Keratinocyte (primary cell): ENCODE data around the gene NALCN. TPM values are rescaled to one million over a fixed set of nuclear protein-coding genes. Genes with fewer than 3 reads are reported as not detected.

ENCODE experiments used
- DNase-seq: peaks from one replicate; pipeline ENCODE4 v3.0.0-alpha.2; 2011; ENCODE audit warnings: low read depth, missing footprints, low spot score
- FAIRE-seq: peaks from 2 replicates; lab custom pipeline; 2011; peaks lifted over from hg19 to GRCh38; lab: Jason Lieb, UNC
- H2AFZ ChIP-seq: 2 replicates; pipeline ENCODE4 v1.6.0; 2012; ENCODE audit warnings: low read length, control low read depth, inconsistent platforms; ENCODE audit not compliant: control insufficient read depth
- H3K27ac ChIP-seq: 2 replicates; pipeline ENCODE4 v1.5.1; 2011; ENCODE audit warnings: low read length; ENCODE audit not compliant: control insufficient read depth, insufficient read depth
- H3K27me3 ChIP-seq: 3 replicates; pipeline ENCODE4 v1.6.0; 2011; ENCODE audit warnings: low read length; ENCODE audit not compliant: control insufficient read depth, insufficient read depth; ENCODE audit errors: extremely low read depth
- H3K36me3 ChIP-seq, 2 experiments: 2 replicates in 1 of 2; 3 replicates in 1 of 2; pipeline ENCODE4 v1.5.1; 2011; ENCODE audit warnings: low read length in 2 of 2, mild to moderate bottlenecking in 1 of 2; ENCODE audit not compliant: control insufficient read depth in 2 of 2, insufficient read depth in 2 of 2; ENCODE audit errors: extremely low read depth in 1 of 2
- H3K4me1 ChIP-seq: 3 replicates; pipeline ENCODE4 v1.5.1; 2011; ENCODE audit warnings: low read length; ENCODE audit not compliant: control insufficient read depth, insufficient read depth; ENCODE audit errors: extremely low read depth
- H3K4me2 ChIP-seq: 3 replicates; pipeline ENCODE4 v1.6.0; 2011; ENCODE audit warnings: low read depth, low read length; ENCODE audit not compliant: control insufficient read depth, insufficient read depth; ENCODE audit errors: extremely low read depth
- H3K4me3 ChIP-seq, 3 experiments: fragments of 200-600 bp in 1 of 3; sonication (generic) in 1 of 3; 2 replicates in 2 of 3; 3 replicates in 1 of 3; pipeline ENCODE4 v1.5.1; 2011 to 2016; ENCODE audit warnings: low read length in 3 of 3, mild to moderate bottlenecking in 3 of 3, control low read depth in 2 of 3, inconsistent platforms in 1 of 3, low read depth in 1 of 3, mixed read lengths in 1 of 3, mixed run types in 1 of 3, moderate library complexity in 1 of 3; ENCODE audit not compliant: control insufficient read depth in 2 of 3, insufficient read depth in 2 of 3; ENCODE audit errors: extremely low read depth in 1 of 3
- H3K79me2 ChIP-seq: 2 replicates; pipeline ENCODE4 v1.6.0; 2012; ENCODE audit warnings: low read length; ENCODE audit not compliant: control insufficient read depth, insufficient read depth
- H3K9ac ChIP-seq: 3 replicates; pipeline ENCODE4 v1.6.0; 2011; ENCODE audit warnings: low read length; ENCODE audit not compliant: control insufficient read depth, insufficient read depth; ENCODE audit errors: extremely low read depth
- H3K9me1 ChIP-seq: 3 replicates; pipeline ENCODE4 v1.6.0; 2011; ENCODE audit warnings: low read length; ENCODE audit not compliant: control insufficient read depth, insufficient read depth; ENCODE audit errors: extremely low read depth
- H3K9me3 ChIP-seq: 2 replicates; pipeline ENCODE4 v1.5.1; 2012; ENCODE audit warnings: low read depth, low read length; ENCODE audit not compliant: control insufficient read depth
- H4K20me1 ChIP-seq: 3 replicates; pipeline ENCODE4 v1.6.0; 2011; ENCODE audit warnings: low read length; ENCODE audit not compliant: control insufficient read depth, insufficient read depth; ENCODE audit errors: extremely low read depth
- CTCF ChIP-seq, 3 experiments: IDR thresholded peaks in 1 of 3; conservative IDR thresholded peaks in 1 of 3; optimal IDR thresholded peaks in 1 of 3; 2 replicates in 2 of 3; 3 replicates in 1 of 3; pipeline versions ENCODE3 to v1.5.1; 2011; ENCODE audit warnings: low read length in 3 of 3, mild to moderate bottlenecking in 3 of 3, moderate library complexity in 2 of 3, control low read depth in 1 of 3, inconsistent platforms in 1 of 3; ENCODE audit not compliant: insufficient read depth in 2 of 3; ENCODE audit errors: extremely low read depth in 1 of 3
- EZH2 ChIP-seq: IDR thresholded peaks from one replicate; pipeline ENCODE4 v1.6.1; 2012; ENCODE audit warnings: inconsistent platforms, mild to moderate bottlenecking, low read length, moderate library complexity
- dilution Hi-C: fragments of 300-500 bp; cut with MboI; formaldehyde crosslinking; loops from one replicate; pipeline ENCODE4 v1.7.0; 2020; ENCODE audit warnings: low sequenced_read_pairs; ENCODE audit not compliant: extremely low pct_ligation_motif_present
- polyA plus RNA-seq, 5 experiments: library from polyadenylated mRNA; depleted of rRNA in 3 of 5; stranded (reverse) in 3 of 5; stranded (forward) in 1 of 5; unstranded in 1 of 5; fragments of >200 nt; gene quantifications; 1 replicate in 1 of 5; 2 replicates in 3 of 5; 3 replicates in 1 of 5; pipeline versions ENCODE4 v1.2.1 to v1.2.3, GENCODE V29; 2011 to 2012; ENCODE audit warnings: missing spikeins in 2 of 5, low read depth in 1 of 5, low replicate concordance in 1 of 5

The NALCN gene
- polyA plus RNA-seq, 1 donor (not counting 4 experiments of a cell fraction or from before 2014, with no cell fraction given), result 0.16 TPM

- TF ChIP-seq EZH2, result no peak
- no peak for TF ChIP-seq CTCF (optimal IDR thresholded peaks at IDR 0.05 in 1 of 3, IDR thresholded peaks at IDR 0.05 in 1 of 3, conservative IDR thresholded peaks at IDR 0.05 in 1 of 3; ENCODE audit: extremely low read depth in 1 of 3, insufficient read depth in 2 of 3, low read length in 3 of 3)
- no peaks in the 10 kb centered on the region for H4K20me1 ChIP-seq
- no peaks in the 10 kb centered on the region for H3K9me1 ChIP-seq
- peak within 1 kb of the TSS; percentile 33 to 76 (median 72) for H3K4me3 ChIP-seq
- DNase-seq (no peak), FAIRE-seq (peak; percentile 26)
- no peaks in the 10 kb centered on the region for H3K27me3 ChIP-seq
- peak within 1 kb of the TSS; percentile 77 for H3K9ac ChIP-seq
- no peaks in the 10 kb centered on the region for H3K36me3 ChIP-seq
- dilution Hi-C loops, result no loop called here
- H3K4me1 ChIP-seq, result peaks cover 57% of the 10 kb centered on the region
- H3K79me2 ChIP-seq, result no peaks in the 10 kb centered on the region
- no peaks in the 10 kb centered on the region for H3K9me3 ChIP-seq
- H3K27ac ChIP-seq, result peak within 1 kb of the TSS; percentile 79
- H3K4me2 ChIP-seq, result peak within 1 kb of the TSS; percentile 89
- H2AFZ ChIP-seq, result peak within 1 kb of the TSS; percentile 92
These were observed 36.5 kb upstream of the NALCN start, which contains the start of gene ITGBL1 for GRCh38 chr13:101452519-101453485. Gene ITGBL1 (plus strand): TSS chr13:101452675. CDS start chr13:101452834, 159 bp downstream.

- no peak for TF ChIP-seq CTCF (optimal IDR thresholded peaks at IDR 0.05 in 1 of 3, IDR thresholded peaks at IDR 0.05 in 1 of 3, conservative IDR thresholded peaks at IDR 0.05 in 1 of 3; ENCODE audit: extremely low read depth in 1 of 3, insufficient read depth in 2 of 3, low read length in 3 of 3)
- TF ChIP-seq EZH2, result no peak
- Histone ChIP-seq H2AFZ (no peak overlapping the region), H3K4me1 (peaks cover 62% of the 10 kb centered on the region), H3K9me1 (no peaks in the 10 kb centered on the region), H3K36me3 (no peaks in the 10 kb centered on the region), H3K4me2 (no peak overlapping the region), H3K27ac (no peak overlapping the region), H4K20me1 (no peaks in the 10 kb centered on the region), H3K9me3 (no peaks in the 10 kb centered on the region), H3K9ac (no peak overlapping the region), H3K27me3 (no peaks in the 10 kb centered on the region), H3K79me2 (no peaks in the 10 kb centered on the region), H3K4me3 (no peak overlapping the region)
- FAIRE-seq, result no peak
- dilution Hi-C loops, result no loop called here
- no peak for DNase-seq
These were observed 35.3 kb upstream of the NALCN start for GRCh38 chr13:101451641-101452040.
